Germinal center (tissue), 1 donor: ENCODE measurements around the gene NTN4.
A peak's percentile ranks its signal among the peaks of the same experiment; 100 is the strongest.
"Not testable (repeated sequence)": the region's sequence is repeated elsewhere in the genome, so short reads cannot be mapped to it uniquely, and the experiment has no call there.

Experiments
- DNase-seq: peaks from one replicate; pipeline ENCODE4 v3.0.0; 2012; ENCODE audit warnings: mixed read lengths, low spot score

The NTN4 gene

DNA sequence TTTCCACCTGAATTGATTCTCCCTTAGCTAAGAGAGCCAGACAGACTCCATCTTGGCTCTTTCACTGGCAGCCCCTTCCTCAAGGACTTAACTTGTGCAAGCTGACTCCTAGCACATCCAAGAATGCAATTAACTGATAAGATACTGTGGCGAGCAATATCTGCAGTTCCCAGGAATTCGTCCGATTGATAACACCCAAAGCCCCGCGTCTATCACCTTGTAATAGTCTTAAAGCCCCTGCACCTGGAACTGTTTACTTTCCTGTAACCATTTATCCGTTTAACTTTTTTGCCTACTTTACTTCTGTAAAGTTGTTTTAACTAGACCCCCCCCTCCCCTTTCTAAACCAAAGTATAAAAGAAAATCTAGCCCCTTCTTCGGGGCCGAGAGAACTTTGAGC lies 44.5 kb downstream of the NTN4 start:
- DNase-seq: not testable (repeated sequence)

GRCh38 chr12:95742586-95742985 lies 48.0 kb downstream of the NTN4 start:
- no peak for DNase-seq

GRCh38 chr12:95741635-95742034 lies 48.9 kb downstream of the NTN4 start:
- no peak for DNase-seq

- DNase-seq: no peak
Observed at GRCh38 chr12:95740751-95741150, 49.8 kb downstream of the NTN4 start.

DNA sequence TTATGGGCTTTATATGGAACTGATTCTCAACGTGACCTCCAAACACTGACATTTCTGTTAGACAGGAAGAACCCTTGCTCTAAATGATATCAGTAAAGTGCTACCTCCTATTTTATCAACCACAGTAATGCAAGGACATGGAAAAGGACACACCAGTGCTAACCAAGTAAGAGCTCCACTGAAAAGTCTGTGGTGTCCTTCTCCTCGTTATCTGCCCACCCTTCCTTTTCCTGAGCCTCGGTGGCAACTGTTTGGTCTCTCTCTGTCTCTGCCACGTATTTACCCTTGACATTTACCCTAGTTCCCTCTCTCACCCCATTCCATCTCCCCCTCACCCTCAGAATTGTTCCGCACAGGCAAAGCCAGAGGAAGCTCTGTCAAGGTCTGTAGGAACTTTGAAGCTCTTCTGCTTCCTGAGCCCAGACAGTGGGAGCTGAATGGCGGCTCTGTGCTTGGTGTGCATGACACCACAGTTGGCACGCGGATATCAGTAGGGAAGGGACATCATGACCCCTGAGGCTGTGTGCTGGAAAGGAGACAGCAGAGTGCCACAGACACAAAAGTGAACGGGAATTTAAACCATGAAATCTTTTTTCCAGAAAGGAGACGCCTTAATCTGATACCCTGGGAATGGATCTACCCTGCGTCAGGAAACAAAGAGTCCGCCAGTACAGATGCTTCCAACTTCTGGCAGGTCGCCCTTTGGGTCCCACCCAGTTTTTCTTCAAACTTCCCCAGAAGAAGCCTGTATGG lies 50.8 kb downstream of the NTN4 start:
- DNase-seq: no peak

GRCh38 chr12:95738024-95738611 lies 52.4 kb downstream of the NTN4 start:
- DNase-seq: no peak

DNA sequence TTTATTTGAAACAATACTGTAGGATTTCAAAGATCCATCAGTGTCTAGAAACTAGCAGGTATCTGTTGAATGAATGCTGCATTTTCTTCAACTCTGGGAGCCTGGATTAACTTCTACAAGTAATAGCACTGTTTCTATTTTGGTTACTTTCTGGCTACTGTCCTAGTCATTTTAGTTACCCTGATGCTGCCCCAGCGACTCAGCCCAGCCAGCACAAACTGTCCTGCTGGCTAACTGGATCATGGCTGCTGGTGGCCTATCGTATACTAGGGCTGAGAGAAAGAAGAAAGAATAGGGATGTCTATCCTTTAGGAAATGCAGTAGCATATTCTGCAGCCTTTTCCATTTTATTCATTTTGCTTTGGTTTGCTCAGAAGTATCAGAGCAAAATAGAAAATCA lies 53.9 kb downstream of the NTN4 start:
- no peak for DNase-seq

DNA sequence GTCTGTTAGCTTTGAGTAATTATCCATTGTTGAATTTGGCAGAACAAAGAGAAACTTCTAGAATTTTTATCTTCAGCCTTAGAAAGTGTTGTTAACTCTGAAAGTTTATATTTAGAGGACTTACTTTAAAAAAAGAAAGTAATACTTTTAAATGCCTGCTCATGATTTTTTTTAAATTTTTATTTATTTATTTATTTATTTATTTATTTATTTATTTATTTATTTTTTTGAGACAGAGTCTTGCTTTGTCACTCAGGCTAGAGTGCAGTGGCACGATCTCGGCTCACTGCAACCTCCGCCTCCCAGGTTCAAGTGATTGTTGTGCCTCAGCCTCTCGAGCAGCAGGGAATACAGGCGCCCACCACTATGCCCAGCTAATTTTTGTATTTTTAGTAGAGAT lies 54.8 kb downstream of the NTN4 start:
- not testable (repeated sequence) for DNase-seq

GRCh38 chr12:95733141-95733825 lies 57.3 kb downstream of the NTN4 start:
- DNase-seq: no peak

DNA sequence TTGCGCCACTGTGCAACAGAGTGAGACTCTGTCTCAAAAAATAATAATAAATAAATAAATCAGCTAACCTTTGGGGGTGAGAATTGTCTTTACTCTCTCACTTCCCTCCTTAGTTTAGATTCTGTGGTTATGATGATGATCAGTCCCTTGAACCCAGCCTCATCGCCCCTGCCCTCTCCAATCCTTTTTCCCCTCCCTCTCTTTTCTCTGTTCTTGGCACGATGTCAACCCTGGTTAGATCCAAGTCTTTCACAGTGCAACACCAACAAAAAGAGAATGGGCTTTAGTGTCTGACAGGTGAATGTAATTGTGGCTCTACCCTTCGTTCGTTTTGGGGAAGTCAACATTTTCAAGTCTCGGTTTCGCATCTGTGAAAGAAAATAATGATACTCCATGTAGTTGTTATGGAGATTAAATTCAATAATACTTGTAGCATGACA lies 59.0 kb downstream of the NTN4 start:
- peak; percentile 40 for DNase-seq

DNA sequence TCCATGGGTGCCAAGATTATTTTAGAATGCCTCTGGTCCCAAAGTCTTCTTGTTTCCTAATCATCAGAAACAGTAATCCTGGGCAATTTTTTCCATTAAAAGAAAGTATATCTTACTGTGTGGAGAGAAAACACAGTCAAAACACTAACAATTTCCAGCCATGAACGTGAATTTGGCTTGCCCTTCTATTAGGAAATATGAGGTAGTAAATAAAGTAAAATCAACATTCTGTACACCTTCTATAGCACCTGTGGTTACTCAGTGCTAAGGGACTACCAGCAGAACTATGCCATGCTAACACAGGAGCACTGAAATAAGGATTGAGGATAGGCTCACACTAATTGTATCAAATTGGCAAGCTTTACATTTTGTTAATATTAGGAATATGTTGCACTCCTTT lies 60.1 kb downstream of the NTN4 start:
- no peak for DNase-seq

DNA sequence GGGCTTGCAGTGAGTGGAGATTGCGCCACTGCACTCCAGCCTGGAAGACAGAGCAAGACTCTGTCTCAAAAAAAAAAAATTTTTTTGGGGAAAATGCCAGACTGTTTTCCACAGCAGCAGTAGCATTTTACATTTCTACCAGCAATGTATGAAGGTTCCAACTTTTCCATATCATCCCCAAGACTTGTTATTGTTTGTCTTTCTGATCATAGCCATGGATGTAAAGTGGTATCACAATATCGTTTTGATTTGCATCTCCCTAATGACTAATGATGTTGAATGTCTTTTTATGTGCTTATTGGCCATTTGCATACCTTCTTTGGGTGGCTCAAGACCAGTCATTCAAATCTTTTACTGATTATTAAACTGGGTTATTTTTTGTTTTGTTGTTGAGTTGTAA lies 63.7 kb downstream of the NTN4 start:
- DNase-seq: no peak

DNA sequence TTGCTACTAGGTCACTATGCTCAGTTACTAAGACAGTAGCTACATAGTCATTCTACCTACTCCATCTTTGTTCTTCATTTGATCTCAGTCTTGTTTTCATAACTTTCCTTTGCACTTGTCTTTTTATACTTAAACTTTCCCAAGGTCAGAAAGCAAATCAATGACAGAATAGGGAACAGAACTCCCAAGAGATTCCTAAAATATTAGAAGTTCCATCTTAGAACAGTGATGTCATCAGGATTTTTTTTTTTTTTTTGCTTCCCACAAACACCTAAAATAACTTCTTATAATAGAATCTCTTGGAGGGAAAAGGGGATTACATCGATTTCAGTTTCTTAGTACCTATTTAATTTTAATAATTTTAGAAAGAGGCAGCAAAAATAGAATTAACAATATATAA lies 65.8 kb downstream of the NTN4 start:
- DNase-seq: no peak

GRCh38 chr12:95723693-95724384 lies 66.7 kb downstream of the NTN4 start:
- DNase-seq: peak; percentile 24

DNA sequence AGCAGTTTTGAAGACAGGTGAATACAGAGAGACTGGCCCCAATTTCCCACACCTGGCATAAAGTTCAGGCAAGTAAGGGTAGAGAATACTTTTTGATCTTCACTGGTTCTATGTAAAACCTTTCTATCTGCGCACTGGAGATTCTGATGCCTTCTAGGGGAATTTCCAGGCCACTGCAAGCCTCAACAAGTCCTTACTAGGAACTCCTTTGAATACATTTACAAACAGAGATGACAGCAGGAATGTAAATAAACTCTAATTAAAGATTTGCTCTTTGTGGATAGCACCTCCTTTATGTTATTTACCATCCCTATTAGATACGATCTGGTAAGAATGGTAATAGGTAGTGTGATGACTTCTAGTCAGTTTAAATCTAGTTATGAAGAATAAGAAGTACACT lies 69.2 kb downstream of the NTN4 start:
- no peak for DNase-seq

- no peak for DNase-seq
Observed at GRCh38 chr12:95720146-95720545, 70.4 kb downstream of the NTN4 start.

DNA sequence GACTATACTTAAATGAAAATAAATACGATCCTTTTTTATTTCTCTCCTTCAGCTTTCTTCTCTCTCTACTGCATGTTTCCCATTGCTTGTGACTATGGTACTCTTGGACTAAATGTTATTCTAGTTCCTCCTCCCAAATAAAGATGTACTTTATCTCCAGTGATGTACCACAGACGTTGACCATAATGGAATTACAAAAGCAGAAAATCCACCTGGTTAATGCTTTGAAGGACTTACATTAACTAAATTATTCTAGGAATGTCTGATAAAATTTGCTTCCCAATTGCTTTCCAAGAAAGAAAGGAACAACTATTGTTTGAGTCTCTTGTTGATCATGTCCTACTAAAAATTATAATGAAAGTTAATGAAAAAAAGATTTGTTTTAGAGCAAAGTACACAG lies 71.8 kb downstream of the NTN4 start:
- no peak for DNase-seq

GRCh38 chr12:95718006-95718431 lies 72.5 kb downstream of the NTN4 start:
- DNase-seq: no peak

DNA sequence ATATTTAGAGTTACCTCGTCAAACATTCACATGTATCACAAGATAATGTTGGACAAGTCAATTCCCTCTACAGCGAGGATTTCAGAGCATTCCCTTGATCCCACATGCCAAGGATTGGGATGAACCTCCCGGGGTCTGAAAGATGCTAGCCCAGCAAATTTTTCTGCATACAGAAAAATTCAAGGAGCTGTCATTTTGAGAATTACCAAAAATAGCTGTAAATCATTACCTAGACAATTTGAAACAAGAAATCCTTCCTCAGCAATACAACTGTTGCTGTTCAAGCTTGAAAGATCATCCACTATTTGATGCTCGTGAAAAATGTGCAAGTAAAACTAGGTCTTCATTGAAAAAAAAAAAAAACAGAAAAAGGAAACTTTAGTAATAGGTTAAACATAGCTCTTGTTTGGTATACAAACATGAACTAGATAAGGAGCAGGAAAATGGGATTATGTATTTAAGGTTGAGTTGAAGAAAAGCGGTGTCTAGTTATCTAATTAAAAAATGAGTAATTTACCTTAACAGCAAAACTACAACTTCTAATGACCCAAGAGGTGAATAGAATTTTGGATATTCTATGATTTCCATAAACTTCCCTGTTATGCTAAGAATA lies 73.1 kb downstream of the NTN4 start:
- DNase-seq: no peak

- no peak for DNase-seq
Observed at GRCh38 chr12:95715177-95715576, 75.4 kb downstream of the NTN4 start.

DNA sequence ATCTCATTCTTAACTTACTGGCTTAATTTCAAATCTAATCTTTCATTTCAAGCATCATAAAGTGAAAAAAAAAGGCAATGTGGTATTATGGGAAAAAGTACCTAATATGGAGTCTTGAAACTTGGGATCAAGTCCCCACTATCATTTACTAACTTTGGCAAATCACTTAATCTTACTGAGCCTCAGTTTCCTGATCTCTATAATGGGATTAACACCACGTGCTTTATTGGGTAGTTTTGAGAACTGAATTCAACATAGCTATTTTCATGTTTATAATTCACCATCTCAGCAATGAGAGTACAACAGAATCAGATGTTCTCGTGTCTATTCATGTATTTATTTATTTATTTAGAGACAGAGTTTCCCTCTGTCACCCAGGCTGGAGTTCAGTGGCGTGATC lies 78.3 kb downstream of the NTN4 start:
- DNase-seq: no peak

GRCh38 chr12:95710386-95710785 lies 80.2 kb downstream of the NTN4 start:
- DNase-seq: no peak
